Trophoblast cell (in vitro differentiated cells and primary cell): ENCODE measurements around the gene FGFR3.

Experiments
- DNase-seq, 2 donors: peaks; one replicate each; pipeline ENCODE4 v3.0.0-alpha.2; 2016
- H2AFZ ChIP-seq: 2 replicates; pipeline ENCODE4 v1.6.1; 2013; ENCODE audit warnings: low read length, moderate library complexity, mild to moderate bottlenecking; ENCODE audit not compliant: insufficient read depth, poor library complexity
- H2AK5ac ChIP-seq: 2 replicates; pipeline ENCODE4 v1.6.1; 2013; ENCODE audit warnings: mild to moderate bottlenecking, low read length
- H2BK120ac ChIP-seq: 2 replicates; pipeline ENCODE4 v1.6.1; 2013; ENCODE audit warnings: low read length, mild to moderate bottlenecking, moderate library complexity; ENCODE audit not compliant: insufficient read depth, poor library complexity
- H2BK12ac ChIP-seq: 2 replicates; pipeline ENCODE4 v1.6.1; 2013; ENCODE audit warnings: mild to moderate bottlenecking, low read length, moderate library complexity
- H2BK5ac ChIP-seq: 2 replicates; pipeline ENCODE4 v1.6.1; 2013; ENCODE audit warnings: low read length, low read depth, moderate library complexity, mild to moderate bottlenecking; ENCODE audit not compliant: poor library complexity
- H3K14ac ChIP-seq: 2 replicates; pipeline ENCODE4 v1.6.1; 2013; ENCODE audit warnings: mild to moderate bottlenecking, low read length
- H3K18ac ChIP-seq: 2 replicates; pipeline ENCODE4 v1.6.1; 2013; ENCODE audit warnings: mild to moderate bottlenecking, low read length
- H3K23ac ChIP-seq: 2 replicates; pipeline ENCODE4 v1.6.1; 2013; ENCODE audit warnings: low read length
- H3K27ac ChIP-seq: 2 replicates; pipeline ENCODE4 v1.5.1; 2013; ENCODE audit warnings: low read depth, mild to moderate bottlenecking, inconsistent platforms, low read length, moderate library complexity
- H3K27me3 ChIP-seq: 2 replicates; pipeline ENCODE4 v1.6.1; 2013; ENCODE audit warnings: inconsistent platforms, mild to moderate bottlenecking, low read length, moderate library complexity; ENCODE audit not compliant: insufficient read depth
- H3K36me3 ChIP-seq, 2 experiments: 1 replicate in 1 of 2; 2 replicates in 1 of 2; pipeline ENCODE4 v1.6.1; 2013; ENCODE audit warnings: low read length in 2 of 2, mild to moderate bottlenecking in 2 of 2, moderate library complexity in 1 of 2; ENCODE audit not compliant: insufficient read depth in 2 of 2, control insufficient read depth in 1 of 2
- H3K4ac ChIP-seq: 2 replicates; pipeline ENCODE4 v1.6.1; 2013; ENCODE audit warnings: low read depth, mild to moderate bottlenecking, low read length, moderate library complexity
- H3K4me1 ChIP-seq, 2 experiments: 1 replicate in 1 of 2; 2 replicates in 1 of 2; pipeline ENCODE4 v1.6.1; 2013; ENCODE audit warnings: low read length in 2 of 2, mild to moderate bottlenecking in 2 of 2, moderate library complexity in 1 of 2; ENCODE audit not compliant: insufficient read depth in 2 of 2, control insufficient read depth in 1 of 2
- H3K4me2 ChIP-seq: 2 replicates; pipeline ENCODE4 v1.6.1; 2013; ENCODE audit warnings: inconsistent platforms, mild to moderate bottlenecking, low read length, moderate library complexity
- H3K4me3 ChIP-seq: 2 replicates; pipeline ENCODE4 v1.5.1; 2013; ENCODE audit warnings: mild to moderate bottlenecking, low read depth, low read length, inconsistent platforms
- H3K79me1 ChIP-seq: one replicate; pipeline ENCODE4 v1.6.1; 2013; ENCODE audit warnings: low read length
- H3K79me2 ChIP-seq: 2 replicates; pipeline ENCODE4 v1.6.1; 2013; ENCODE audit warnings: low read length, mild to moderate bottlenecking; ENCODE audit not compliant: control insufficient read depth, insufficient read depth, poor library complexity
- H3K9ac ChIP-seq: 2 replicates; pipeline ENCODE4 v1.6.1; 2013; ENCODE audit warnings: mild to moderate bottlenecking, low read length
- H3K9me3 ChIP-seq: 2 replicates; pipeline ENCODE4 v1.6.1; 2013; ENCODE audit warnings: low read depth, mild to moderate bottlenecking, control low read depth, inconsistent platforms, low read length; ENCODE audit not compliant: insufficient read depth
- H4K12ac ChIP-seq: 2 replicates; pipeline ENCODE4 v1.6.1; 2013; ENCODE audit warnings: low read depth, mild to moderate bottlenecking, low read length, moderate library complexity
- H4K8ac ChIP-seq: 2 replicates; pipeline ENCODE4 v1.6.1; 2013; ENCODE audit warnings: low read depth, mild to moderate bottlenecking, low read length, moderate library complexity
- H4K91ac ChIP-seq: one replicate; pipeline ENCODE4 v1.6.1; 2013; ENCODE audit warnings: low read depth, mild to moderate bottlenecking, low read length, moderate library complexity
- WGBS: extraction: QIAGEN DNeasy Blood & Tissue Kit; methylation state at CpG from one replicate; pipeline ENCODE4 v1.1.7; 2013; ENCODE audit warnings: missing lambda C conversion rate; ENCODE audit not compliant: insufficient read length, insufficient coverage; ENCODE audit errors: extremely low coverage; 5-methylcytosine and 5-hydroxymethylcytosine counted together

Gene FGFR3

GRCh38 chr4:1815096-1815996 lies 22.3 kb downstream of the FGFR3 start:
- Histone ChIP-seq H3K14ac (no peak overlapping the region), H4K8ac (no peak overlapping the region), H3K4me1 (no peaks in the 10 kb centered on the region), H3K27ac (no peak overlapping the region), H3K4me3 (no peak overlapping the region), H2BK5ac (no peak overlapping the region), H3K36me3 (peaks cover 55 to 62% of the 10 kb centered on the region in 2 experiments), H2AK5ac (no peak overlapping the region), H3K9ac (no peak overlapping the region), H3K79me1 (no peaks in the 10 kb centered on the region), H3K79me2 (no peaks in the 10 kb centered on the region), H3K9me3 (peaks cover 2% of the 10 kb centered on the region), H3K27me3 (no peaks in the 10 kb centered on the region), H3K18ac (no peak overlapping the region), H3K4ac (no peak overlapping the region), H3K23ac (no peak overlapping the region), H3K4me2 (no peak overlapping the region), H2AFZ (no peak overlapping the region), H2BK120ac (no peak overlapping the region), H2BK12ac (no peak overlapping the region), H4K12ac (no peak overlapping the region), H4K91ac (no peak overlapping the region)
- no peak for DNase-seq
- no CpG with 5 or more reads among the region's 34 CpGs for WGBS

DNA sequence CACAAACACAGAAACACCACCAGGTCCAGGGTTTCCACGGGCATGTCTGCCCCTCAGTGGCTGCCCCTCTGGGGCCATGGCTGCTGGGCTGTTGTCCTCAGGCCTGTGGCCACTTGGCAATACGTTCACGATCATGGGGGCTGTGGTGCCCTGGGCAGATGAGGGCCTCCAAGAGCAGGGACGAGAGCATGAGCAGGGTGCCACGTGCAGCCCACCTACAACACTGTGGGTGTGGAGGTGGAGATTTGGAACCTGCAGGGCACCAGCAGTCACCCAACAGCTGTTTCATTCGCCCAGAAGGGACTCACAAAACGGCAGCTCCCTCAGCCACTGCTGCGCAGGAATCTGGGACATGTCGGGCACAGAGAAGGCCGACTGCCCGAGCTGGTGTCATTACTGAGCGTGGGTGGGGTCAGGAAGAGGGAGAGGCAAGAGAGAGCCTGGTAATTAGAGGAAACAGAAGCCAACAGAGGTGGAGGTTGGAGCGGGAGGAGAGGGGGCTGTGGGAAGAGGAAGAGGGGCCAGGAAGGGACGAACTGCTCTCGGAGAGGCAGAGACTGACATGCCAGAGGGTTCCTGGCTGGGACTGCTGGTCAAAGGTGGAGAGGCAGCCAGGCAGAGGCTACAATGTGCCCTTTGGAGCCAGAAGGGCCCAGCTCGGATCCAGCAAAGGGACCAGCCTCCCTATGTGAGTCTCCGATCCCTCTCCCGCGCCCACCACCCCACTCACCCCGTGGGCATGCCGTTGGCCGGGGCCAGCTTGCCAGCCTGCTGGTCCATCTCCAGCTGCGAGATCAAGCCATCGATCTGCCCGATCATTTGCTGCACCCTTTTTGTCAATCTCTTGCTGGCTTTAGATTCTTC lies 23.1 kb downstream of the FGFR3 start:
- WGBS: no CpG with 5 or more reads among the region's 25 CpGs
- Histone ChIP-seq H3K36me3 (peaks cover 55 to 62% of the 10 kb centered on the region in 2 experiments), H3K18ac (no peak overlapping the region), H3K79me1 (no peaks in the 10 kb centered on the region), H3K4ac (no peak overlapping the region), H3K4me2 (no peak overlapping the region), H3K14ac (no peak overlapping the region), H3K4me1 (no peaks in the 10 kb centered on the region), H3K27me3 (no peaks in the 10 kb centered on the region), H4K8ac (no peak overlapping the region), H2BK12ac (no peak overlapping the region), H3K9me3 (peaks cover 2% of the 10 kb centered on the region), H4K12ac (no peak overlapping the region), H3K9ac (no peak overlapping the region), H3K27ac (no peak overlapping the region), H2BK120ac (no peak overlapping the region), H4K91ac (no peak overlapping the region), H3K23ac (no peak overlapping the region), H3K79me2 (no peaks in the 10 kb centered on the region), H2BK5ac (no peak overlapping the region), H2AFZ (no peak overlapping the region), H3K4me3 (no peak overlapping the region), H2AK5ac (no peak overlapping the region)
- DNase-seq: no peak

- Histone ChIP-seq H3K27me3 (no peaks in the 10 kb centered on the region), H2AFZ (no peak overlapping the region)
These were observed 26.2 kb downstream of the FGFR3 start for GRCh38 chr4:1819284-1819683.

DNA sequence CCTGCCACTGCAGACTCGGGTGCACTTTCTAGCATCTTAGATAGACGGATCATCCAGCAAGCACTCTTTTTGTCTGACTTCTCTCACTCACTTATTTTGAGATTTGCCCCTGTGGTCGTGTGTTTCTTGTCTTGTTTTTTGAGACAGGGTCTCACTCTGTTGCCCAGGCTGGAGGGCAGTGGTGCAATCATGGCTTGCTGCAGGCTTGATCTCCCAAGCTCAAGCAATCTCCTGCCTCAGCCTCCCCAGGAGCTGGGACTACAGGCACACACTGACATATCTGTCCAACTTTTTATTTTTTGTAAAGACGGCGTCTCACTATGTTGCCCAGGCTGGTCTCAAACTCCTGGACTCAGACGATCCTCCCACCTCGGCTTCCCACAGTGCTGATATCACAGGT lies 26.7 kb downstream of the FGFR3 start:
- Histone ChIP-seq H3K79me2 (no peaks in the 10 kb centered on the region), H4K12ac (no peak overlapping the region), H3K4me1 (no peaks in the 10 kb centered on the region), H2BK120ac (no peak overlapping the region), H3K27me3 (no peaks in the 10 kb centered on the region), H3K14ac (no peak overlapping the region), H3K18ac (no peak overlapping the region), H3K36me3 (peaks cover 68 to 73% of the 10 kb centered on the region in 2 experiments), H3K9ac (no peak overlapping the region), H3K79me1 (no peaks in the 10 kb centered on the region), H3K4me2 (no peak overlapping the region), H3K23ac (no peak overlapping the region), H4K91ac (no peak overlapping the region), H3K27ac (no peak overlapping the region), H4K8ac (no peak overlapping the region), H2AFZ (no peak overlapping the region), H2BK5ac (no peak overlapping the region), H2BK12ac (no peak overlapping the region), H3K4me3 (no peak overlapping the region), H3K9me3 (no peaks in the 10 kb centered on the region), H3K4ac (no peak overlapping the region), H2AK5ac (no peak overlapping the region)
- DNase-seq: no peak
- no CpG with 5 or more reads among the region's 7 CpGs for WGBS

More at GRCh38 chr4:1819284-1819683, 26.2 kb downstream of the FGFR3 start:
- H2BK120ac ChIP-seq: no peak overlapping the region
- H3K23ac ChIP-seq: no peak overlapping the region
- H2BK12ac ChIP-seq: no peak overlapping the region
- no peak overlapping the region for H3K4ac ChIP-seq
- H3K4me2 ChIP-seq: no peak overlapping the region
- H3K27ac ChIP-seq: no peak overlapping the region
- H3K9me3 ChIP-seq: no peaks in the 10 kb centered on the region
- H3K79me1 ChIP-seq: no peaks in the 10 kb centered on the region
- no peak overlapping the region for H3K18ac ChIP-seq
- H3K9ac ChIP-seq: no peak overlapping the region
- peaks cover 68 to 74% of the 10 kb centered on the region in 2 experiments for H3K36me3 ChIP-seq
- no peak overlapping the region for H2AK5ac ChIP-seq
- no peak overlapping the region for H2BK5ac ChIP-seq
- H4K91ac ChIP-seq: no peak overlapping the region
- no peak overlapping the region for H3K14ac ChIP-seq
- H4K12ac ChIP-seq: no peak overlapping the region
- WGBS: no CpG with 5 or more reads among the region's 10 CpGs
- no peak for DNase-seq
- no peak overlapping the region for H3K4me3 ChIP-seq
- H4K8ac ChIP-seq: no peak overlapping the region
- H3K4me1 ChIP-seq: no peaks in the 10 kb centered on the region
- no peaks in the 10 kb centered on the region for H3K79me2 ChIP-seq
